Spleen (tissue), 11 donors: Measurements from ENCODE around the gene VAV2. TPM values are rescaled to one million over a fixed set of nuclear protein-coding genes. Genes with fewer than 3 reads are reported as not detected.

Experiments
- DNase-seq: peaks from one replicate; pipeline ENCODE4 v3.0.0-alpha.2; 2020
- H3K27ac ChIP-seq, 8 donors: fragments of 200-600 bp; sonication (generic) in 7 of 8; 1 replicate in 4 of 8; 2 replicates in 4 of 8; pipeline versions ENCODE4 v1.5.0 to v1.8.0; 2016 to 2021; ENCODE audit warnings: inconsistent platforms in 4 of 8, mild to moderate bottlenecking in 4 of 8, moderate library complexity in 1 of 8
- H3K27me3 ChIP-seq, 7 donors: fragments of 200-600 bp; sonication (generic) in 6 of 7; replicated peaks in 1 of 7; 1 replicate in 4 of 7; 2 replicates in 3 of 7; pipeline versions ENCODE4 v1.5.0 to v1.8.0; 2016 to 2021; ENCODE audit warnings: inconsistent platforms in 3 of 7, mild to moderate bottlenecking in 1 of 7
- H3K36me3 ChIP-seq, 6 donors: fragments of 200-600 bp; sonication (generic) in 5 of 6; 1 replicate in 4 of 6; 2 replicates in 2 of 6; pipeline versions ENCODE4 v1.5.0 to v1.8.0; 2016 to 2021; ENCODE audit warnings: inconsistent platforms in 2 of 6
- H3K4me1 ChIP-seq, 6 donors: fragments of 200-600 bp; sonication (generic) in 5 of 6; 1 replicate in 3 of 6; 2 replicates in 3 of 6; pipeline versions ENCODE4 v1.5.0 to v1.8.0; 2016 to 2021; ENCODE audit warnings: inconsistent platforms in 3 of 6
- H3K4me3 ChIP-seq, 8 donors: fragments of 200-600 bp; sonication (generic) in 7 of 8; 1 replicate in 4 of 8; 2 replicates in 4 of 8; pipeline versions ENCODE4 v1.5.0 to v1.8.0; 2016 to 2021; ENCODE audit warnings: inconsistent platforms in 4 of 8, mild to moderate bottlenecking in 4 of 8, moderate library complexity in 2 of 8
- H3K9me3 ChIP-seq, 8 donors: fragments of 200-600 bp; sonication (generic) in 7 of 8; 1 replicate in 4 of 8; 2 replicates in 4 of 8; pipeline versions ENCODE4 v1.5.0 to v1.8.0; 2016 to 2021; ENCODE audit warnings: inconsistent platforms in 4 of 8
- POLR2A ChIP-seq, 3 donors: fragments of 450-650 bp; IDR thresholded peaks; one replicate each; pipeline ENCODE4 v1.5.1; 2017; ENCODE audit warnings: antibody characterized with exemption in 3 of 3, mild to moderate bottlenecking in 1 of 3
- POLR2AphosphoS5 ChIP-seq, 3 donors: sonication (generic); formaldehyde crosslinking; IDR thresholded peaks; one replicate each; pipeline ENCODE4 v1.5.1; 2017; ENCODE audit warnings: antibody characterized with exemption in 3 of 3
- WGBS, 5 donors: extraction: QIAGEN DNeasy Blood & Tissue Kit in 3 of 5; methylation state at CpG; one replicate each; pipeline versions ENCODE4 v1.1.5 to v1.1.7; 2013 to 2018; 5-methylcytosine and 5-hydroxymethylcytosine counted together
- intact Hi-C: fragments of 100-400 bp; cut with DNase I; formaldehyde crosslinking; loops from one replicate; pipeline ENCODE4 v1.15.0; 2023; ENCODE audit warnings: low total_unique reads
- polyA plus RNA-seq, 3 donors: library from polyadenylated mRNA; stranded (reverse); fragments of 200-250 nt; gene quantifications; one replicate each; pipeline ENCODE4 v1.2.1, GENCODE V29; 2013
- total RNA-seq, 7 donors: library from RNA; depleted of rRNA in 3 of 7; stranded (reverse); fragments of >200 nt in 3 of 7; fragmentation: NEBNext Ultra II Directional in 4 of 7; extraction: Animal tissue kit (Norgen Biotek cat#: 25700) in 4 of 7; gene quantifications; one replicate each; pipeline versions ENCODE4 v1.1.0 to v1.2.1, GENCODE V29; 2016 to 2021
- TF ChIP-seq, protein P1 (sequence below), 11 experiments: fragments of 200-600 bp in 7 of 11; fragments of 450-650 bp in 4 of 11; sonication (generic) in 4 of 11; IDR thresholded peaks in 8 of 11; conservative IDR thresholded peaks in 3 of 11; 1 replicate in 7 of 11; 2 replicates in 4 of 11; pipeline versions ENCODE4 v1.4.0 to v1.8.0; 2016 to 2021; ENCODE audit warnings: antibody characterized with exemption in 11 of 11, inconsistent platforms in 4 of 11, mild to moderate bottlenecking in 1 of 11
- donor health status: healthy with polysubstance abuse.
- donor health status: DM: no; HTN: no; CAD: no; lungs with moderate emphysema.
- donor health status: DM: no; HTN: no; CAD: no.
- donor health status: Bipolar disorder and iron deficiency.
- donor health status: healthy.
- donor health status: DM: no; HTN: no; CAD: no.
- donor health status: DM: yes; HTN: yes; CAD: no.

The VAV2 gene
- total and polyA plus RNA-seq, 10 donors: 14.2 to 39.2 (median 23.3) TPM

DNA sequence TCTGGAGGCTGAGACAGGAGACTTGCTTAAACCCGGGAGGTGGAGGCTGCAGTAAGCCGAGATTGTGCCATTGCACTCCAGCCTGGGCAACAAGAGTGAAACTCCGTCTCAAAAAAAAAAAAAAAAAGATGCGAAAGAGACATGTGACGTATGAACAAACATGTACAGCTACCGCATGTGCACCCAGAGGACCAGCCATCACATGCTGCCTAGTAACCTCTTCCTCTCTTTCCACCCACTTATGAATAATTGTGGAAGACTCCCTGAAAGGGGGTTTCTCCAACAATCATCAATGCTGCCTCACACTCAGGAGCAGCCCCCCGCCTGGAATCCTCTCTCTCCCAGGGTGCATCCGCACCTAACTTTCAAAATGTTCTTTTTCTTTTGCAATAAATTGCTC is 256.2 kb downstream of the VAV2 start:
- DNase-seq: no peak
- intact Hi-C loops: no loop called here
- Histone ChIP-seq H3K4me3 (no peak overlapping the region), H3K27me3 (peaks cover 0 to 40% (median 0%) of the 10 kb centered on the region in 7 donors), H3K27ac (no peak overlapping the region), H3K9me3 (no peaks in the 10 kb centered on the region), H3K36me3 (no peaks in the 10 kb centered on the region), H3K4me1 (peaks cover 0 to 39% (median 25%) of the 10 kb centered on the region in 6 donors)
- TF ChIP-seq, protein P1, sequence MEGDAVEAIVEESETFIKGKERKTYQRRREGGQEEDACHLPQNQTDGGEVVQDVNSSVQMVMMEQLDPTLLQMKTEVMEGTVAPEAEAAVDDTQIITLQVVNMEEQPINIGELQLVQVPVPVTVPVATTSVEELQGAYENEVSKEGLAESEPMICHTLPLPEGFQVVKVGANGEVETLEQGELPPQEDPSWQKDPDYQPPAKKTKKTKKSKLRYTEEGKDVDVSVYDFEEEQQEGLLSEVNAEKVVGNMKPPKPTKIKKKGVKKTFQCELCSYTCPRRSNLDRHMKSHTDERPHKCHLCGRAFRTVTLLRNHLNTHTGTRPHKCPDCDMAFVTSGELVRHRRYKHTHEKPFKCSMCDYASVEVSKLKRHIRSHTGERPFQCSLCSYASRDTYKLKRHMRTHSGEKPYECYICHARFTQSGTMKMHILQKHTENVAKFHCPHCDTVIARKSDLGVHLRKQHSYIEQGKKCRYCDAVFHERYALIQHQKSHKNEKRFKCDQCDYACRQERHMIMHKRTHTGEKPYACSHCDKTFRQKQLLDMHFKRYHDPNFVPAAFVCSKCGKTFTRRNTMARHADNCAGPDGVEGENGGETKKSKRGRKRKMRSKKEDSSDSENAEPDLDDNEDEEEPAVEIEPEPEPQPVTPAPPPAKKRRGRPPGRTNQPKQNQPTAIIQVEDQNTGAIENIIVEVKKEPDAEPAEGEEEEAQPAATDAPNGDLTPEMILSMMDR (IDR thresholded peaks at IDR 0.05 in 8 of 11, conservative IDR thresholded peaks at IDR 0.05 in 3 of 11): no peak
- no peak for TF ChIP-seq POLR2A (IDR thresholded peaks at IDR 0.05)
- no peak for TF ChIP-seq POLR2AphosphoS5 (IDR thresholded peaks at IDR 0.05)
- WGBS, 5 donors: 77 to 92% (median 81%) methylated on average over 8 of the region's 8 CpGs

GRCh38 chr9:133735415-133735775 is 256.7 kb downstream of the VAV2 start:
- Histone ChIP-seq H3K36me3 (no peaks in the 10 kb centered on the region), H3K9me3 (no peaks in the 10 kb centered on the region), H3K4me3 (no peak overlapping the region), H3K4me1 (peaks cover 0 to 39% (median 25%) of the 10 kb centered on the region in 6 donors), H3K27me3 (peaks cover 0 to 38% (median 0%) of the 10 kb centered on the region in 7 donors), H3K27ac (no peak overlapping the region)
- 65 to 73% (median 71%) methylated on average over 10 of the region's 10 CpGs for WGBS, 5 donors
- TF ChIP-seq, protein P1 (IDR thresholded peaks at IDR 0.05 in 8 of 11, conservative IDR thresholded peaks at IDR 0.05 in 3 of 11): no peak
- TF ChIP-seq POLR2A (IDR thresholded peaks at IDR 0.05) (no peak), POLR2AphosphoS5 (IDR thresholded peaks at IDR 0.05) (no peak)
- intact Hi-C loops: no loop called here
- DNase-seq: no peak

DNA sequence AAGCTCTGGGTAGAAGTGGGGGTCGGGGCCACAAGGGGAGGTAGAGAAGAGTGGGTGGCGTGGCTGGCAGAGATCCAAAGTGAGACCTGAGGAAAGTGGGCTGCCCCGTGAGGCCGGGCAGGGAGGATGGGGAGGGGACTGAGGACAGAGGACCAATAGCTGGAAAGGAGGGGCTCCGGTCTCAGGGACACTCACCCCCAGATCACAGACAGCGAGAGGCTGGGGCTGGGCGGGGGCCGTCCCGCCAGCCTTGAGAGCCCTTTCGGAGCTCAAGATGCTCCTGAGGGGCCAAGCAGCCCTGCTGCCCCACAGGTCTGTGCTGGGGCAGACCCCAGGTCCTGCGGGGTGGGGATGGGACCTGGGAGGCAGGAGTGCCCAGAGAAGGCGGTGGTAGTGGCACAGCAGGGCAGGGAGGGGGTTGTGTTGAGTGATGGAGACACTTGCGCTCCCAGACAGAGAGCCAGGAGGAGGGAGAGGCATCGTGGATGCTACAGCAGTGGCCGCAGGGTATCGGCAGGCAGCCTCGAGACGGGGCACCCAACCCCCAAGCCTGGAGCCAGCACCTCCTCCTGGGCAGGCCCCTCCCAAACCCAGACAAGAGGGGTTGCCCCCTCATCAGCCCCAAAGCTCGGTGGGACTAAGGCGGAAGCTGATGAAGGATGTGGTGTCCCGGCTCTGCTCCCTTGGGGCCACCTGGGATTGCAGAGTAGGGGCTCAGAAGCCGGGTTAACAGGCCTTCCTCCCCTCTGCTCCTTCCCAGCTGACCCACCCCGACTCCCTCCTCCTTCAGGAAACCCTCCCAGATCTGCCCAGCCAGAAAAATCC is 257.3 kb downstream of the VAV2 start:
- no peaks in the 10 kb centered on the region for H3K36me3 ChIP-seq
- no peak for TF ChIP-seq POLR2A (IDR thresholded peaks at IDR 0.05)
- TF ChIP-seq POLR2AphosphoS5 (IDR thresholded peaks at IDR 0.05): peak in 1 of 3 donors; percentile 8
- TF ChIP-seq, protein P1 (IDR thresholded peaks at IDR 0.05 in 8 of 11, conservative IDR thresholded peaks at IDR 0.05 in 3 of 11): no peak
- H3K4me1 ChIP-seq: peaks cover 0 to 39% (median 25%) of the 10 kb centered on the region in 6 donors
- no peak overlapping the region for H3K4me3 ChIP-seq
- 68 to 77% (median 72%) methylated on average over 16 to 23 of the region's 23 CpGs for WGBS, 5 donors
- intact Hi-C loops: no loop called here
- H3K9me3 ChIP-seq: no peaks in the 10 kb centered on the region
- peak; percentile 78 for DNase-seq
- peaks cover 0 to 42% (median 0%) of the 10 kb centered on the region in 7 donors for H3K27me3 ChIP-seq
- H3K27ac ChIP-seq: no peak overlapping the region

GRCh38 chr9:133733796-133734533 is 258.2 kb downstream of the VAV2 start:
- H3K4me1 ChIP-seq: peaks cover 0 to 39% (median 25%) of the 10 kb centered on the region in 6 donors
- no peak overlapping the region for H3K27ac ChIP-seq
- DNase-seq: peak; percentile 73
- TF ChIP-seq POLR2A (IDR thresholded peaks at IDR 0.05) (no peak), POLR2AphosphoS5 (IDR thresholded peaks at IDR 0.05) (no peak)
- TF ChIP-seq, protein P1 (IDR thresholded peaks at IDR 0.05 in 8 of 11, conservative IDR thresholded peaks at IDR 0.05 in 3 of 11): no peak
- intact Hi-C loops: no loop called here
- WGBS, 5 donors: 84 to 91% (median 87%) methylated on average over 17 to 21 of the region's 21 CpGs
- H3K9me3 ChIP-seq: no peaks in the 10 kb centered on the region
- H3K36me3 ChIP-seq: no peaks in the 10 kb centered on the region
- H3K4me3 ChIP-seq: no peak overlapping the region
- peaks cover 0 to 47% (median 0%) of the 10 kb centered on the region in 7 donors for H3K27me3 ChIP-seq
